Adrenal gland (tissue), 5 donors: ENCODE results near the gene VMO1.

ENCODE experiments used
- CTCF ChIP-seq, 6 experiments: fragments of 450-650 bp in 4 of 6; fragments of 200-600 bp in 2 of 6; sonication (generic) in 1 of 6; IDR thresholded peaks; 1 replicate in 5 of 6; 2 replicates in 1 of 6; pipeline versions ENCODE4 v1.5.1 to v1.8.0; 2016 to 2021; ENCODE audit warnings: antibody characterized with exemption in 6 of 6, mild to moderate bottlenecking in 2 of 6, moderate library complexity in 1 of 6
- POLR2A ChIP-seq, 2 donors: fragments of 450-650 bp; IDR thresholded peaks; one replicate each; pipeline ENCODE4 v1.6.1; 2017; ENCODE audit warnings: antibody characterized with exemption in 2 of 2, mild to moderate bottlenecking in 2 of 2, moderate library complexity in 1 of 2
- donor health status: DM: no; HTN: no; CAD: no.

- no peak for TF ChIP-seq CTCF (IDR thresholded peaks at IDR 0.05)
- no peak for TF ChIP-seq POLR2A (IDR thresholded peaks at IDR 0.05)
These were observed 4.5 kb upstream of the VMO1 start for GRCh38 chr17:4790705-4791088.
